ENCODE measurements around the gene DHRS13.
A peak's percentile ranks its signal among the peaks of the same experiment; 100 is the strongest.

Gene DHRS13

GRCh38 chr17:28901866-28902818, 737 bp downstream of the DHRS13 start:
- DNase-seq, result no peak

DNA sequence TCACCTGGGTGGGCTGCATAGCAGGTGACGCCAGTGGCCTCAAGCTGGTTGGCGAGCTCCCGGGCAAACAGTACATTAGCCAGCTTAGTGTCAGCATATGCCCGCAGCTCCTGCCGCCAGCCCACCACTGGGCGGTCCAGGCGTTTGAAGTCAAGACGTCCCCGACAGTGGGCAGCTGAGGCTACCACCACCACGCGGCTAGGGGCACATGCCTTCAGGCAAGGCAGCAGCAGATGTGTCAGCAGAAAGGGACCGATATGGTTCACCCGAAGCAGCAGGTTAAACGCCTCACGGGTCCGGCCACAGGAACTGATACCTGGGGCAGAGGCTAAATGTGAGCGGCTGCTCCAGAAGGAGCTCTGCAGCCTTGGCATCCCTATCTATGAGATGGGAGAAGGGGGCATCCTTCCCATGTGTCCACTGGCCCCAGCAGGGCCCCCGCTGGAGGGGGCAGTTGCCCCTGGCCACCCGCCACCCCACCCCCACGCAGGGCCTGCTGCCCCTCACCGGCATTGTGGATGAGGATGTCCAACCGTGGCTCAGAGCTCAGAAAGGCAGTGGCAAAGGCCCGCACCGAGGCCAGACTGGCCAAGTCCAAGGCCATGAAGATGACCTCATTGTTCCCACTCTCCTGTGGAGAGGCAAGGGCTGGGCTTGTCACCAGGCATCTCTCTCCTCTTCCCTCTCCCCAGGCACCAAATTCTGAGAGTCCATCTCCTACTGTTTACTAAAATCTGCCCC, 1.7 kb downstream of the DHRS13 start:
- DNase-seq, result no peak

- DNase-seq, result peak; percentile 4
These were observed 3.6 kb downstream of the DHRS13 start for GRCh38 chr17:28899212-28899815.

DNA sequence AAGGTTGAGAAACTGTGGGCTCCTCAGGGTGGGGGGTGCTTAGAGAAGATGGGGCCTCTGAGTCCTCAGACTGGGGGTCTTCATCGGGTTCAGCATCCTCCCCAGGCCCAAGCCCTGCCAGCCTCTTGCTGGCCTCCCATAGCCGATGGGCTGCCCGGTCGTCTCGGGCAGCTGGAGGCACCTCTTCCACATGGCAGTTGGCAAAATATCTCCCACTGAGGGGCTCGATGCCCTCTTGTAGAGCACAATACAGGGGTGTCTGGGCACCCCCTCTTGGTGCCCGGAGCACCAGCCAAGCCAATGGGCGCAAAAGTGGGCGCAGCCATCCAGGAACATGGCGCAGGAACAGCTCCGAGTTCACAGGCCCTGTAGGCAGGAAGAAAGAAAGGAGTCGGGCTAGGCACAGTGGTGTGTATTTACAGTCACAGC, 4.3 kb downstream of the DHRS13 start:
- peak; percentile 4 for DNase-seq

GRCh38 chr17:28897769-28898526, 4.9 kb downstream of the DHRS13 start:
- peak; percentile 3 for DNase-seq

GRCh38 chr17:28896884-28897768, 5.8 kb downstream of the DHRS13 start, which contains the start of gene FLOT2:
FLOT2 (minus strand) TSS chr17:28897733; CDS start chr17:28897574, 159 bp downstream.
- DNase-seq, result peak; percentile 61

GRCh38 chr17:28896491-28896883, 6.4 kb downstream of the DHRS13 start:
- no peak for DNase-seq

- no peak for DNase-seq
These were observed 7.0 kb downstream of the DHRS13 start for GRCh38 chr17:28895794-28896447.

- DNase-seq, result peak; percentile 48
These were observed 9.4 kb downstream of the DHRS13 start for GRCh38 chr17:28893248-28894183.

GRCh38 chr17:28892024-28892423, 10.9 kb downstream of the DHRS13 start:
- DNase-seq, result no peak

GRCh38 chr17:28891201-28891600, 11.7 kb downstream of the DHRS13 start:
- DNase-seq, result no peak

DNA sequence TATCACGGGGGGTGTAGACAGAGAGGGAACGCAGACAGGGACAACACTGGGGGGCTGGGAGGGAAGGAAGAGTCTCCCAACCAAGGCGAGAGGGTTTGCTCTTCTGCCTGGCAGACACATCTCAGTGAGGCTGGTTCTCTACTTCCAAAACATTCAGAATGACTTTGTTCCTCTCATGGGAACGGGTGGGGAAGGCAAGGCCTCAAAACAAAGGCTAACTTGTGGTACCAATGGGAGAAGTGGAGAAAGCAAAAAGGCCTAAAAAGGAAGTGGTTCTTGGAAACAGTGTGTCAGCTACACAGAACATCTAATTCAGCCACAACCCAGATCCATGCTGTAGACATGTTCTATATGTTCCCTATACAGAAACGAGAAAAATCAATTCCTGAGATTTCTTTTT, 12.9 kb downstream of the DHRS13 start:
- DNase-seq, result no peak

- DNase-seq, result no peak
These were observed 14.0 kb downstream of the DHRS13 start for GRCh38 chr17:28888832-28889231.

DNA sequence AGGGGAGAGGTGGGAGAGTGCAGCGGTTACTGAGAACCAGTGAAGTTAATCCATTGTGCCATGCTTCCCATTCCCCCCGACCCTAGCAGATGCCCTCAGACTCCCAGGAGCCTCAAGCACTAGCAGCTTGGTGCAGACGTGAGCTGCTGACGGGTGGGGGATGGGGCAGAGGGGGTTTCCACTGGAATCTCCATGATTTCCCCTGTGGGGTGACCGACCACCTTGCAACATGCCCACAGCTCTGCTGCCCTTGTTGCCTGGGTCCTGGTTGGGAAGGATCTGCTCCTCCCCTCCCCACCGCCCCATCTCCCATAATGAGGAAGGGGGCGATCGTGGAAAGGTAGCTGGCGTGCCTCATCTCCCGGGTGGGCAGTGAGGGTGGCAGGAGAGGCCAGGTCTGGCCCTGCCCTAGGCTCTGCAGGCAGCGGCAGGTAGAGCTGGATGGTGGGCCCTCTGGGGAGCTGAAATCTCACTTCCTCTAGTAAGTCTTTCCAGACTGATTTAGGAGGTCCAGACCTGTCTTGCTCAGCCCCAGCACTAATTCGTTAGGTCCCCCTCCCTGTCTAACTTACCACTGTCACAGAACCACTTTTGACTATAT, 14.9 kb downstream of the DHRS13 start:
- no peak for DNase-seq

DNA sequence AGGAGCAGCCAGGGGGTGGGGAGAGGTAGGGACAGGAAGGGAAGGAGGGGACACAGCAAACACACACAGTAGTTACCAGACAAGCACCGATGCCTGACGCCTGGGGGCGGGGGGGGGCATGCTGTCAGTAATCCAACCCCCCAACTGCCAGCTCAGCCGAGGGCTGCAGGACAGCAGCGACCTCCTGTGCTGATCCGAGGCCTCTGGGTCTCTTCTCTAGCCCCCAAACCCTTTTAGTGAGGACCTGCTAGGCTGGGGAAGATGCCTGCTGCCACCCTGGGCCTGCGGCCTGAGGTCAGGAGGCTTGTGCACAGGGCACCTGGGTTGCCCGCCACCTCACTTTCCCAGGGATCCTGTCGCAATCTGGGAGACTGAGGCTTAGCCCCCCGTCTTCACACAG, 16.9 kb downstream of the DHRS13 start:
- DNase-seq, result no peak

GRCh38 chr17:28885363-28885762, 17.5 kb downstream of the DHRS13 start:
- DNase-seq, result no peak

- DNase-seq, result no peak
These were observed 18.7 kb downstream of the DHRS13 start for GRCh38 chr17:28883967-28884702.

DNA sequence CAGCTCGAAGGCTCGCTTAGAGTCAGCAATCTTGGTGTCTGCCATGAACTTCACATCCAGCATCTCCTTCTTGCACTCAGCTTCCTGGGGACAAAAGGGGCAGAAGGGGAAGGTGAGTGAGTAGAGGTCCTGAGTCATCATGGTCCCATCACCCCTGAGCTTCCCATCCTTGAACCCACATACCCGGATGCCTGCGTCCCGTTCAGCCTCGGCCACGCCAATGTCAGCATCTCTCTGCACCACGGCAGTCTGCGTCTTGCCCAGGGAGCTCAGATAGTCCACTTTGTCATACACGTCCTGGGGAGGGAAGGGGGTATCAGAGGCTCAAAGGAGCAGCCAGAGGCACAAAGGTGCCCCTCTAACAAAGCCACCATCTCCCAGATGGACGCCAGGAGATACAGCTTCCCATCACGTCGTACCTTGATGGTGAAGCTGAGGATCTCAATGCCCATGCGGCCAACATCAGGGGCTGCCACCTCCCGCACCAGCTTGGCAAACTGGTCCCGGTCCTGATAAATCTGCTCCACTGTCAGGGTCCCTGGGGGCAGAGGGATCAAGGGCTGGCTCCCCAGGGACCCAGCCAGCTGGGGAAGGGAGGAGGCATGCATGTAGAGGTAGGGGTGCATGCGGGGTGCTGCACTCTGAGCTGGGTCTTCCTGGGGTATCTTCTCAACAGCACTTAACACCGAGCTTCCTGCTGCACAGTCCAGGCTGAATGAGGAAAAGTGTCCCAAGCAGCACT, 20.6 kb downstream of the DHRS13 start:
- DNase-seq, result no peak

Measured in CD4-positive, alpha-beta T cell treated with Interleukin-15 for 1 hour (primary cell).